HuH-7.5 (cell line): Measurements from ENCODE around the gene LPP.
A peak's percentile ranks its signal among the peaks of the same experiment; 100 is the strongest.

ENCODE experiments used
- DNase-seq: peaks from one replicate; pipeline ENCODE4 v3.0.0; 2011; ENCODE audit warnings: low spot score

LPP gene

DNA sequence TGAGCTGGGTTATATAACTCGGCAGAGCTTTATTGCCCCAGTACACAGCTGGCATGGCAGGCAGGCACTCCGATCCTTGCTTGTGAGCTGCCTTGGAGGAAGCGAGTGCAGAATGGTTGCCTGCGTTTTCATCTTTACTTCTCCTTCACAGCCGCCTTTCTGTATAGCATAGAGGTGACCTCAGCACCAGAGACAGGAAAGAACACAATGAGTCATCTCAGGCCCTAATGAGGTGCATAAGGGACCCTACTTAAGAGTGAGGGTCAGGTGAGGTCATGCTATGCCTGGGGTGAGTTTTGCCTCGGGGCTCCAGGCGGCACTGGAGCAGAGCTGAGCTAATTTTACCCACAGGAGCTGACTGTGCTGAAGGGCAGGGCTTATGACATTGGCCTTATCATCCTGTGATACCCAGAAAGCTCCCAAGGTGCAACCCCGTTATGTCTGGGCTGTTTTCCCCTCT is 43.5 kb downstream of the LPP start:
- no peak for DNase-seq

DNA sequence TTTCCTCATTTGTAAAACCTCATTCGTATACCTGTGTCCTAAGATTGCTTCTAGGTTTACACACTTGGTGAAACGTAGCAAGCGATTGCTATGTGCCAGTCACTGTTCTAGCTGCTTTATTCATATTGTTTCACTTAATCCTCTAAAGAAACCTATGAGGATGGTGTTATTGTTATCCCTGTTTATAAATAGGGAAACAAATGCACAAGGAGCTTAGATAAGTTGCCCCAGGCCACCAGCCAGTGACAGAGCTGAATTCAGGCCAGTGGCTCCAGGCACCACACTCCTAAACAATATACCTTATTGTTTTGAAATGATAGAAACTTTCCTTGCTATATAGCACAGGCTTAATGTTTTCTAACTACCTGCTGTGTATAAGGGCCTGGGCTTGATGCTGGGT is 44.0 kb downstream of the LPP start:
- DNase-seq = no peak

DNA sequence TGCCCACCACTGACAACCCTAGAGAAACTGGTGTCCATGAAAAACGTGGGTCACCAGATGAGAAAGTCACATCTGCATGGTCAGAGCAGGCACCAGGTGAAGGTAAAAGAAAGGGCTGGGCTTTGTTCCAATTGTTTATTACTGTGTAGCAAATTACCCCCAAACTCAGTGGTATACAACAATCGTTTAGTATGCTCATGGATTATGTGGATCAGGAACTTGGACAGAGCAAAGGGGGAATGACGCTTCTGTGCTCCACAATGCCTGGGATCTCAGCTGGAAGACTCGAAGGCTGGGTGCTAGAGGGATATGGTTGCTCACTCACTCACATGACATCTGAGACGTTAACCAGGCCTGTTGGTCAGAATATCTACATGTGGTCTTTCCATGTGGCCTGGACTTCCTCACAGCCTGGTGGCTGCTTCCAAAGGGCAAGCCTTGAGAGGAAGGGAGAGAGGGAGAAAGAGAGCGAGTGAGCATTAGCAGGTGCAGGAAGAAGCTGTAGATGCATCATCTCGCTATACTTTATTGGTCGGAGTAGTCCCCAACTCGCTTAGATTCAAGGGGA is 44.9 kb downstream of the LPP start:
- DNase-seq = no peak

DNA sequence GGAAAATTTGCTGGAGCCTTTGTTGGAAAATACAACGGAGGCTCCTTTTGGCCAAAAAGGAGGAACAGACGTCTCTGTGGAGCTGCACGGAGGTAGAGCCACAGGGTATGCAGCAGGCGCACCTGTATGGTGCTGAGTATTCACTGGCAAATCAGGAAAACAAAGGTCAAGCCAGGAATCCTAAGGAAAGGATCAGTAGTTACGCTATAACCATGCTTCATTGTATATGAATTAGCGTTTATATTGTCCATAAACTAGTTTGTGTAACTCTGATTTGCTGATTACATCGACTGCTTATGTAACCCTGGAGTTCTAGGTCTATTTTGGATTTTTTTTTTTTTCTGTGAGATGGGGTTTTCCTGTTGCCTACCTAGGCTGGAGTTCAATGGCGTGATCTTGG is 45.4 kb downstream of the LPP start:
- DNase-seq = no peak

DNA sequence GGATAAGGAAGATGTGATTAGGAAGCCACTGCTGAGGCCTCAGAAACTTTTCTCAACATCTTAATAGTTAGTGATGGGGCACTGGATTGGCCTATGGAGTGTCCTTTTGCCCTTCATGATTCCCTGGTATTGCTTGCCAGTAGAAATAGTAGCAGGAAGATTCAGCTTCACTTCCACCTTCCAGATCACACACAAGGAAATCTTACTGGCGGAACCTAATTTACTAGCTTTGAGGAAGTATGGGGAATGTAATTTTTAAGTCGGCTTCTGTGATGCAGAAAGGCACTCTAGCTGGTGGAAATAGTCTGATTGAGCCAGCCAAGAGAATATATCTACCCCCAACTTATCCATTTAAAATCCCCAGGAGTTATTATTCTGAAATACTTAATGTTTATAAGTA is 46.5 kb downstream of the LPP start:
- no peak for DNase-seq

DNA sequence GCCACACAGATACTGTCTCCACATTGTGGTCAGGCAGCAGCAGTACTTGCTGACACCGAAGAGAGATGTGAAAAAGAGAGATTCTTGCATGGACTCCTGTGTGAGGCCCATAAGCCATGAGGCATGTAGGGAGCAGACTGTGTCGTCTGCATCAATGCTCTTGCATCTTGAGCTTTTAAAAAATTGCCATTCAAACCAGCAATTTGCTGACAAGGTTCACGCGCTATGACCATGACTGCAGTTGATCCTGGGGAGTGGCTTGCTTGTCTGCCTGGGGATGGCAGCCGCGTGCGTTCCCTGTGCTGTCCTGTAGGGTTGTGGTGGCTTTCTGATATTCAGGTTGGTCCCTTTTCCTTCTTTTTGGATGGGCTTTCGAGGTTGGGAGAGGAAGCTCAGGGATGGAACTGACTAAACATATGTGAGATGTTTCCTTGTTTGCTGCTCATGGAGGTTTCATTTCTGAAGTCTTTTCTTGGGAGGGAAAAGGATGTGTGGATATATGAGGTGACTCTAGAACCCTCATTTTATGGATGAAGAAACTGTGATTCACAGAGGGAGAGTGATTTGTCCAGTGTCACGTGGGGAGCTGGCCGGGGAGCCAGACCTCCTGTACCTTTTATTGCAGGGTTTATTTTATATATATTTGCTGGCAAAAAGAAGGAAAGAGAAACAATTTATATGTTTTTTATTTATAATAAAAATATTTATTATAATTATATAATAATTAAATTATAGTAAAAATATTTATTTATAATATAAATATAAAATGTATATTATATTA is 48.6 kb downstream of the LPP start:
- DNase-seq = no peak

DNA sequence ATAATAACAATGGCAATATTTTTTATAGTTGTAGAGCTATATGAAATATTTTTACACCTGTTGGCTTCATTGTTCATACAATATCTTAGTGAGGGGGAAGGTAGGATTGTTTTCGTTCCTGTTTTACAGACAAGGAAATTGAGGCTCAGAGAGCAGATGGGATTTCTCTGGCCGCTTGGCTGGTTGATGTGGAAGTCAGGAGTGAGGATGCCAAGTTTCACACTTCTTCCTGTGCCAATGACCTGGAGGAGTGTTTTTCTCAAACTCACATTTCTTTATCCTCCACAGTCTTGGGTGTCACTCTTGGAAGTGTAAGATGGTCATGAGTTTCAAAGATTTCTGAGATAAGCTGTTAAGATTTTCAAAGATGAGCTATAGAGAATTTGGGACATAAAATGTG is 50.6 kb downstream of the LPP start:
- DNase-seq = no peak

DNA sequence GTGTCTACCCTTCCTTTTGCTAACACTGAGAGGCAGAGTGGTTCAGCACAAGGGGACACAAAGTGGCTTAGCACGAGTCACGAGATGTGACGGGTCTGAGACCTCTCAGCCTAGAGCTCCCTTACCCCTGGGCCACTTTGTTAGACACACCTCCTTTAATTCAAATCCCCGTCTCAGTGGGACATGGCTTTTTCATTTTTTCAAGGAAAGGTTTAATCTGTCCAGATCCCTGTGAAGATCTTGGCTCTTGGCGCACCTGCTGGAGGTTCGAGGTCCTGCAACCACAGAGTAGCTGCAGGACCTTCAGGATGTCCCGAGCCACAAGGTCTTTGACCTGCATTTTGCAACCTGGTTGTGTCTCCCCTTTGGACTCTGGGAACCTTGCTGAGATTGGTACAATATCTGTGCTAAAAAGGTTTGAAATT is 52.0 kb downstream of the LPP start:
- peak; percentile 36 for DNase-seq

DNA sequence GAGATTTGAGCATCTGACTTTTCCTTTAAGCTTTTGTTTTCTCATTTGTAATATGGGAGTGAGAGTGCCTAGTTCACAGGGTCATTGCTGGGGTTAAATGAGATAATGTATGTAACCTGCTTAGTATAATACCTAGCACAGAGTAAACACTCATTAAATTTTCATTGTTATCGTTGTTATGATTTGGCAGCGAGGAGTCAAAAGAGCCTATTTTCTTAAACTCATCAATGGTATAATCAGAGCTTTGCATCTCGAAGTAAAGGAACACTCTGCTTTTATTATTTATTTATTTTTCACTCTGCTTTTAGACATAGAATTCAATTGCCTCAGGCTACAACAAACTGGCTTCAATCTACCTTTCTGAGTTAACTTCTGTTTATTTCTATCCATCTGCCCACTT is 52.8 kb downstream of the LPP start:
- DNase-seq = no peak

DNA sequence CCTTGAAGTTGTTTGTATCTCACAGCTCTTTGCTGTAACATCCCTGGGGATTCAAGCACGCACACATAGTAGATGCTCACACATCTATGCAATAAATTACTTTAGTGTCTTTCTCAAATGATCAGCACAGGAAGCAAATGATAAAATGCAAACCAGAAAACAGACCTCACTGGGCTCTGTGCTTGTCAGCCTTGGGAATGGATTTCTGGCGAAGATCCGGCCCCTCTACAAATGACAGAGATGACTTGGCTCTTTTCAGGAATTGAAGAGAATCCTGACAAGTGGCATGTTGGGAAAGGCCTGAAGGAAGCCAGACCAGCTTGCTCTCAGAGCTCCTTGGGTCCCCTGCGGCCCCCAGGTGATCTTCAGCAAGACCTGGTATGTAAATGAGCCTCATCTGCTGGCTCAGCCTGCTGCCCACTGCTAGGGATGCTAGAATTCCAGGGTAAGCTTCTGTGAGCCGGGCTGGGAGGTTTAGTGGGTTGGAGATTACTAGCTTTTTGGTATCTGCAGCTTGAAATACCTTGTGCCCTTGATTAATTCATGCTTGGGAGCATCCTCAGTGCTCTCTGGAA is 54.1 kb downstream of the LPP start:
- DNase-seq = no peak

DNA sequence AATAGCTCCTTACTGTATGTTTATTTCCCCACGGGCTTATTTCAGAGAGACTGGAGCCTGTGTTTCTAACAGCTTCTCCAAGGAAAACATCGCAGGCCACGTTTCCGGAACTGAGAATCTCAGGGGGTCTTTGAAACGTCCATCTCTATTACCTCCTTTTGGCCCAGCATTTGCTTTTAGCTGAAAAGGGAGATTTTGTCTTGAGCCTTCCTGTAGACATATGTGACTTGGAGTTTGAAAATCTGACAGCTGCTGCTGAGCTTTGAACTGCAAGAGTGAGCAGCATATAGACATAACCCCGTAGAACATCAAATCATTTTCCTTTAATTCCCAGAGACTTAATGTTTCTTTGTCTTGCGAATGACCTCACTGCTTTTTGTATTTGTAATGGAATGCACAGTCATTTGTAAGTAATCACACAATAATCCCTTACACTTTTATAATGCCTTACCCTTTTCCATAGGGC is 54.6 kb downstream of the LPP start:
- no peak for DNase-seq

DNA sequence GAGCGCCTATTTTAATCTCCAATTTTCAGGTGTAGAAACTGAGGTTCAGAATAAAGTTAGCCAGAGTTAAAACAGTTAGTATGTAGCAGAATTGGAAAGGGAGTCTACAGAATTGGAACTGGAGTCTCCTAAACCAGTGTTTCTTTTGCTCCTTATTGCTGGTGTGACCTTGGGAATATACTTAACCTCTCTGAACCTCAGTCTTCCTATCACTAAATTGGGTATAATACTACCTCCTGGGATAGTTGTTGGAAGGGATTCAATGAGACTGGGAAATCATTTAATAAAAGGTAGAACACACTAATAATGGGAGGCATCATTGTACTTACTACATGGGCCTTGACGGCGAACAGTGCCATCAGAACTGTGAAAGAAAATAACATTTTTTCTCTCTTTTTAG is 55.1 kb downstream of the LPP start:
- no peak for DNase-seq

DNA sequence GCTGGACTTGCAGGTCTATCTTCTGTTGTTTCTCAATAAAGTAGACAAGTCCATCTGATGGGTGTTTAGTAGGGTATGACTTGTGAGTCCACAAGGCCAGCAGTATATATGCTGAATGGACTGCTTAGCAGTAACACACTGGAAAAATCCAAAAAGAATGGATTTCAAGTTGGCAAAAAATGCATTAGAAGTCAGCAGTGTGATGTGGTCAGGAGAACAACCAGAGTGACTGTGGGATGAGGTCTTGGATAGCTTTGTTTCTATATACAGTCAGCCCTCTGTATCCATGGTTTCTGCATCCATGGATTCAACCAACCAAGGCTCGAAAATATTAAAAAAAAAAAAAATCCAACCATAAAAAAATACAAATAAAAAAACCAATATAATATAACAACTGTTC is 55.8 kb downstream of the LPP start:
- DNase-seq = no peak

DNA sequence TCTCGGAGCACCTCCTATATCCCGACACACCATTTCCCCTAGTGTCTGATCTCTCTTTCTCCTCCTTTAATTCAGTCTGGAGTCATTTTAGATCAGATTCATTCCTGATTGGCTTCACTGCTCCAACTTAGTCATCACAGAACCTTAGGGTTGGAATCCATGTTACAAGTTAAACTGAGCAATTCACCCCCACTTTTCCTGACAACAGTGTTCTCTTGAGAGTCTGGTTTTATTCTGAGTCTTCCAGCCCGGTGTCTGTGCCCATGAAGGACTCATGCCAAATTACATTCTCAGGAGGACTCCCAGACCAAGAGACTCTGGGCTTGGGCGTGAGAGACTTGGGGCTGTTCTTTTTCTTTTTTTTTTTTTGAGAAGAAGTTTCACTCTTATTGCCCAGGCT is 57.5 kb downstream of the LPP start:
- no peak for DNase-seq

DNA sequence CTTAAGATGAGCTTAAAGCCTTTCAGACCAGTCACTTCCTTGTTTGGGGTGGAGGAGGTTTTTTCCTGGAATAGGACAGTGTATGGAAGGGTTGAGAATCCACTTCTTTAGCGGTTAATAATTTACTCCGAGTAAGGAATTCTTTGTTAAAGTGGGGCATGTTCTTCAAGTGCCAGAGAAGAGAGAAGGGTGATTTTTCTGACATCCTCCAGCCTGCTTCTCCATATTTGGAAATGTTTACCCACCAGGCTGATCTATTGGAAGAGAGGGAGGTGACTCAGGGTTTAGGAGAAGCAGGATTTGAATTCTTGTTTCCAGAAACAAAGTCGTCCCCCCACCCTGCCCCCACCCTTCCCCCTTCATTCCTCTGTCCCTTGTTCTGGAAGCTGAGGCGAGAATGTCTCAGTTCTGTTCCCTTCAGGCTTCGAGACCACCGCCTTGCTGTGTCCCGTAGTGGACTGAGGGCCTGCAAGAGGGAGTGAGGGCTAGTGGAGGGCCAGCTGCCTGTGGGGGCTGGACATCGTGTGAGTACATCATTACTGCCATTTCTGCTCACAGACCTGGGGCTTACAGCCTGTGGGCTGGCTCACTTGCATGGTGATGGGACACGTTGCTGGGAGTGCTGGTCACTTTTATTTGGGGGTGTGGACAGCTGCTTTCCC is 58.5 kb downstream of the LPP start:
- no peak for DNase-seq

DNA sequence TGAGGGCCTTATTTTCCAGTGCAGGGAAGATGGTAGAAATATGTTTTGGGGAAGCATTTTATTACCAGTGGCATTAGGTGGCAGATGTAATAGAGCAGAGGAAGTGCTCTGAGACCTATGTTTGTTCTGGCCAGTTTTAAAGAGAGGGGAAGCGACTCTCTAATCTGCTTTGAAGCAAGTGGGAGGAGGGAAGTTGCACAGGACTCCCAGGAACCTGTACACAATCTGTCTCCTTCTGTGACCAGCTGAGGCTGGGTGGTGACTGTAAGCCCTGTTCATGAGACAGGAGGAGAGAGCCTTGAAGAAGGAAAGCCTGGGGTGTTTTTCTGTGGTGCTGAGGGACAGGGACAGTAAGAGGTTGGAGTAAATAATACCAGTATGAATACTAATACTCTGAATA is 60.5 kb downstream of the LPP start:
- DNase-seq = no peak

DNA sequence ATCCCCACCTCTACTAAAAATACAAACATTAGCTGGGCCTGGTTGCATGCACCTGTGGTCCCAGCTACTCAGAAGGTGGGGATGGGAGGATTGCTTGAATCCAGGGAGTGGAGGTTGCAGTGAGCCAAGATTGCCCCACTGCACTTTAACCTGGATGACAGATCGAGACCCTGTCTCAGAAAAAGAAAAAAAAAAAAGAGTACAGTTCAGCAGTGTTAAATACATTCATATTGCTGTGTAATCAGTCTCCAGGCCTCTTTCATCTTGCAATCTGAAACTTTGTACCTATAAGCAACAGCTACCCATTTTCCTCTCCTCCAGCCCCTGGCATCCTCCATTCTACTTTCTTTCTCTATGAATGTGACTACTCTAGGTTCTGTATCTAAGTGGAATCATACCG is 61.2 kb downstream of the LPP start:
- DNase-seq = no peak

DNA sequence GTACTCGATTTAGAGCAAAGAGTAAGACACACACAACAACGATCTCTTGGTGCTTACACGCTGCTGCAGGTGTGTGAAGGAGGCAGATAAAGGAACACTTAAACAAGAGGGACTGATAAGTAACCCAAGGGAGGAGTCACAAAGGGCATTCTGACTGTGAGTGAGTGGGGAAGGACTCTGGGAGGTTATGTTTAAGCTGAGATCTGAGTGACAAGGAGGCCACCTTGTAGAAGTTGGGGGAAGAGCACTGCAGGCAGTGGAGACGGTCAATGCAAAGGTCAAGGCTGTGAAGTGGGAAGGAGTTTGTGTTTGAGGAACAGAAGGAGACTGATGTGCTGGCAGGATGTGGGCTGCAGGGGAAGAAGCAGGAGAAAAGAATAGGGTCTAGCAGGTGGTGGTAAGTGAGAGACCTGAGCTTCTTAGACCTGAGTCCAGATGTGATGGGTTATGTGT is 63.1 kb downstream of the LPP start:
- DNase-seq = no peak

DNA sequence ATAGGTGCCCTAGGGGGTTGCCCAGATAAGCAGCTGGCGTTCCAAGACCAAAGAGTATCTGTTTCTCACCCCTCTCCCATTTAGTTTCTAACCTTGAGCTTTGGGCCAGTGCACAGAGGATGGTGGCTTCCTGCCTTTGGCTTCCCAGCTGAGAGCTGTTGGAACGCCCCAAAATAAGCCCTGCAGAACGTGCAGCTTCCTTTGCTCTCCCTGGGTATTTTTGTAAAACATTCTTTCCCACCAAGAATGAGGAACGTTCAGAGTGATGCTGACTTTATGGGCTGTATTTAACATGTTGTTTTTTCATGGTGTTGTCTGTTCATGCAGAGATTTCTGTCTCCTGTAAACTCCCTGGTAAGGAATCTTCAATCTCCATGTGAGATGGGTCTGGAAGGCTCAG is 63.8 kb downstream of the LPP start:
- DNase-seq = no peak

DNA sequence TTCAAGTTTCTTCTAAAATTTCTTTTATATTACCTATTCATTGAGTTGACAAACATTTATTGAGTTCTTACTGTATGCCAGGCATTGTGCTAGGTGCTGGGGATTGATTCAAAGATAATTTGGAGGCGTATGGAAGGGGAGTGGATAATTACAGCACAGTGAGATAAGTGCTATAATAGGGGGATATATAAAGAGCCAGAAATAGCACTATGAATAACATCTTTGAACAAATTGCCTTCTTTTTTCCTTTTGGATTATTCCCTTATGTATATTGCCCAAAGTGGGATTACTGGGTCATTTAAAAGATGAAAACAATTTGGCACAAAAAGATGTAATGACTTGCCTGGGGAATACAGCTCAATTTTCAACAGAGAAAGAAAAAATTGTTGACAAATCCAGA is 64.6 kb downstream of the LPP start:
- DNase-seq = no peak

DNA sequence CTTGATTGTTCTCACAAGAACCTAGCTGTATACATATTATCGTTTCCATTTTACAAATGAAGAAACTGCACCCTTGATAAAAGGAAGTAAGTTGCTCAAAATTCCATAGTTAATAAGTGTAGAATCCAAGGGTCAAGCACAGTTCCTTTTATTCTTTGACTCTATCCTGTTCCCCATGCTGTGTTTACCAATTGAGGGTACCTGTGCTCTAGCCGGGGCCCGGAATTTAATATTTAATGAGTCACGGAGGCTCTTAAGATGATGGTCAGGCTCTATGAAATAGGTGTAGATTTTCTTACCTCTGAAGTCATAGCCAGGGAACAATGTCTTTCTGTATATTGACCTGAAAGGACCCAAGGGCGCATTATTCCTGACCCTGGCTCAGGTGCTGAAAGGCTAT is 65.2 kb downstream of the LPP start:
- DNase-seq = no peak

DNA sequence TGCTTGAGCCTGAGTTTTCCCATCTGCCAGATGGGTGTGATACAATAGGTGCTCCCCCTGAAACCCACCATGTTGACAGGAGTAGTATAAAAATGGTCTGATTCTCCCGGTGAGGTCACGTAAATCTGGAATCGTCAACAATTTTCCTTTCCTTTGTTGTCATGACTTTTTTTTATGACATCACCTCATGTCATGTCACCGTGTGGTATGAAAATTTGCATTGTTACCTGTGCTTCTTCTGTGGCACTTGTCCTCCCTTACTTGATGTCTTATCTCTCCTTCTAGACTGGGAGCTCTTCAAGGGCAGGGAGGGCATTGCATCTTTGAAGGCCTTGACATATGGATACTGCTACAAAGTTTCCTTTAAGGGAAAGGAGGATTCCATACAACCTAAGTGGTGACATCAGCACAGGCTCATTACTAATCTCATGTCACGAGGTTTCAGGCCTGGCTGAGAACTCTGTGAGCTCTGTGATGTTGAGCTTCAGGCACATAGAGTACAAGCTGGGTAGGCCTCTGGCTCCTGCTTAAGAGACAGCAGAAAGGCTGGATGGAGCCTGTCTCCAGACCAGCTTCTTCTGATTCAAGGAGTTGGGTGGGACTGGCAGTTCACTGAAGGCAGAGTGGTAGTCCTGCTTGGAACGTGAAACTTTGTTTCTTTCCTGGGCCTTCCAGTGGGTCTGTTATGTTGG is 66.3 kb downstream of the LPP start:
- DNase-seq = no peak
